HG02610 (cell line): ENCODE results near the gene MPG.
"Not testable (repeated sequence)": the region's sequence is repeated elsewhere in the genome, so short reads cannot be mapped to it uniquely, and the experiment has no call there.

ENCODE experiments used
- ATAC-seq: cut with Tn5 transposase; IDR thresholded peaks from one replicate; pipeline ENCODE4 v1.9.1; 2021; ENCODE audit warnings: mild to moderate bottlenecking, moderate library complexity; ENCODE audit not compliant: unreplicated experiment

MPG gene

DNA sequence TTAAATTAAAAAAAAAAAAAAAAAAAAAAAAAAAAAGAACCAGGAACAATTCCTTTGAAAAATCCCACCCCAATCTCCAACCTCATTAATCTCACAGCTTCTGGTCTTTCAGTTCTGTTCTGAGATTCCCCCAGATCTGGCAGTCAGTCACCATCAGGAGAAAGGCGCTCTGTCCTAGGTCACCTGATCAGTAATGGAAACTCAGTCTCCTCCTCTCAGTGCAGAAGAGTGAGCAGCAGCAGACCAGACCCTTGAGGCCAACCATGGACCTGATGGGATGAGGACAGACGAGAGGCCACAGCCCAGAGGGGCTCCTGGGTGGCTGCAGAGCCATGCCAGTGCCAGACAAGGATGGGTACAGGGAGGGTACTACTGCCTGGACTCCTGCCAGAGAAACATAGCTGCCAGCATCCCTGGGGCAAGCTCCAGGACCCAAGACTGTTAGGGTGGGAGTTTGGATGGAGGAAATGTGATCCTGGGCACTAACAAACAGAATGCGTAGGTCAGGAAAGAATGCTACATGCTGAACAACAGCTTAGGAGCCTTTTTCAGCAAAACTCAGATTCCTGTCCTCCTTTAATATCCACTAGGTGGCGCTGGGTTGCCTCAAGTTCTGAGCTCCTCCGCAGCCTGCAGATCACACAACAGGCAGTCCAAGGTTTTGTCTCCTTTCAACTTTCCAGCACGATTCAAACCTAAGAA lies 28.7 kb downstream of the MPG start:
- ATAC-seq: no peak

GRCh38 chr16:112153-112840 lies 34.3 kb downstream of the MPG start:
- no peak for ATAC-seq

DNA sequence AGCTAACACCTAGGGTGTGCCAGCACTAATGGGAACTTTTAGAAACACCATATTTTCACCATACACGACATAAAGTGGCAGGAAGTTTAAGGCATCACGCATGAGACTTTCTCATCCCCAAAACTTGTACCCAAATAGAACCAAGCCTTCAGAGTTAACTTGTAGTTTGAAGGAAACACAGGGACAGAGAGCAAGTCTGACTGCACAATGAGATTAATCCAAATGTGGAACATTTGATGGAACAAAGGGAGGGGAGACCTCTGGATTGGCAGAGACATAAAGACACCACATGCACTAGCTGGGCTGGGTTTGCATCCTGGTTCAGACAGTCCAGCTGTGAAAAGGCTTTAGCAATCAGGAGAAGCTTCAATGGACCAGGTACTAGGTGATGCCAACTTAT lies 36.3 kb downstream of the MPG start:
- ATAC-seq: no peak

DNA sequence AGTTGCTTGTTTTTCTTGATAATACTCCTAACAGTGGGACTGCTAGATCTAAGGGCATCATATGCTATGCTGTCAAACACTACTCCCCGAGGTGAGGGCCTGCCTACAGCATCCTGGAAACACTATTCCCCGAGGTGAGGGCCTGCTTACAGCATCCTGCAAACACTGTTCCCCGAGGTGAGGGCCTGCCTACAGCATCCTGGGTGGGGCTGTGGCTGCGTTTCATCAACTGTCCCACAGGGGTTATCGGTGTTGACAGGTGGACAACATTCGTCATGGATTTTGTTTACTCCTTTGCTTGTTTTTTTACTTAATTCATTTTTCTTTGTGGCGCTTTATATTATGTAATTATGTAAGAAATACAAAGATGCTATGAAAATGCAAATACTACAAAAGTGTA lies 38.0 kb downstream of the MPG start:
- no peak for ATAC-seq

- ATAC-seq: no peak
Observed at GRCh38 chr16:117379-118365, 39.6 kb downstream of the MPG start.

GRCh38 chr16:118857-119256 lies 40.8 kb downstream of the MPG start:
- no peak for ATAC-seq

DNA sequence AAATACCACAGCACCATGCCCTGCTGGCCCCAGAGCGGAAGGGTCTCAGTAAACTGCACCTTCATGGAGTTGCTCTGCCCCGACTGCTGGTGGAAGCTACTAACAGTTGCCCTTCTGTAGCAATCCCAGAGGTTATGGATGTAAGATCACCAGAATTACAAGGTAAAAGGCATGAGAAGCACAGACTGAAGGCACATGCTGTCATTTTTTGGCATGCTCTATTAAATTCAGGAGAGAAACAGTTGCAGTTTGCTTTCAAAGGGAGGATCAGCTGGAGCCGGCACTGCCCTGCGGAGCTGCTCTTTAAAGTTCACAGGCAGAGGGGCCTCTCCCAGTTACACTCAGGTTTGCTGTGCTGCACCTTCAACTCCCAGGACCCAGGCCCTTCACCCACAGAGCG lies 41.3 kb downstream of the MPG start:
- ATAC-seq: no peak

DNA sequence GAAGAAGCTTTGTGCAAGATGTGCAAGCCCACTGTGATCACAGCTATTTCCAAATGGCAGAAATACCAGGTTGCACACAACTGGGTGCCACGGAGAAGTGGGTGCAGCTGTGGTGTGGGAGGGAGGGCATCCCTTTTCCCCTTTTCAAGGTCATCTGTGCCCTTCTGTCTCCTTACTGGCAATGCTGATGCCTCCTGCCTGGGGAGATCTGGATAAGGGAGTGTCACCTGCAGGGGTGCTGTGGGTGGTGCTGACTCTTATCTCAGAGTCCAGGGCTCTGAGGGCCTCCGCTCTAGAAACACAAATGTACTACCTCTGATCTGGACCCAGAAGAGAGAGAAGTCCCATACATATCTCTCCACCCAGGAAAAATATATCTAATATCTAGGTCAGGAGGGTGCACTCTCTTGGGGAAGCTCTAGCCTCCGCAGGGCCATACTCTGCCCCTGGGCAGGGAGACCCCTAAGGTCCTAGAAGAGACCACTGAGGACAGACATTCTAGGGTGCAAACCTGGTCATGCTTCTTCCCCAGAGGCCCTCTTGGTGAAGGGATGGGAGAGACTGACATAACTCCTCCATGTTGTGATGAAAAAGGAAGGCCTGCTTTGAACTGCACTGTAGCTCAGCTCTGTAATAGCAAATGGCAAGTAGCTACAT lies 41.9 kb downstream of the MPG start:
- ATAC-seq: no peak

DNA sequence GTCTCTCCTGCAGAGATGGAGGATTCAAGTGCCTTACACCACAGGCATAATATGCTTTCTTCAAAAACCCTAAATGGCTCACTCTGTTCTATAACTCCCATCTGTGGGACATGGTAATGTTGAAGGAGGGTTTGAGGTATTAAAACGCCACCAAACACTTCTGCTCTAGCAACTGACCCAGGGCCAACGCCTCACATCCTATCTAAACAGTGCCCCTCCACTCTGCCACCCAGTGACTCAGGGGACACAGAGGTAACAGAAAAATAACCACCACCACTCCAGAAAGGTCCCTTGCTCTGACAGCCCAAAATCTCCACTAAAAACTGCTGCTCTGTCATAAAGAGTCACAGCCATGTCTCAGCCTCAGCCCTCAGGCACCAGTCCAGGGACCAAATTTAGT lies 42.7 kb downstream of the MPG start:
- ATAC-seq: no peak

DNA sequence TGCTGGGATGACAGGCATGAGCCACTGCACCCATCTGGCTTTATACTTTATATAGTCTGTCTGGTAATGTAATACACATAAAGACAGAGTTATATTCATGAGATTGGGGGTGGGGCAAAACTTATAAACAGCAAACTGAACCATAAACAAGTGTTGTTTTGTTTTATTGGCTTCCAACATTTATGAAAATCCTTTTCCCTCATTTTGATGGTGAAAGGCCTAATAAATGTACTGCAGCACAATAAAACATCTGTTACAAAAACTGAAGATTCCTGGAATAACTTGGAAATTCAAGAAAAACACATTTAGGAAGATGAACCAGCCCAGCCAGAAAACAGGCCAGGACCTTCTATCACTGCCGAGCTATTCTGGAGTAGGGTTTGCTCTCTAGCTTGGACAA lies 44.3 kb downstream of the MPG start:
- ATAC-seq: no peak

GRCh38 chr16:123558-124350 lies 45.7 kb downstream of the MPG start:
- not testable (repeated sequence) for ATAC-seq

DNA sequence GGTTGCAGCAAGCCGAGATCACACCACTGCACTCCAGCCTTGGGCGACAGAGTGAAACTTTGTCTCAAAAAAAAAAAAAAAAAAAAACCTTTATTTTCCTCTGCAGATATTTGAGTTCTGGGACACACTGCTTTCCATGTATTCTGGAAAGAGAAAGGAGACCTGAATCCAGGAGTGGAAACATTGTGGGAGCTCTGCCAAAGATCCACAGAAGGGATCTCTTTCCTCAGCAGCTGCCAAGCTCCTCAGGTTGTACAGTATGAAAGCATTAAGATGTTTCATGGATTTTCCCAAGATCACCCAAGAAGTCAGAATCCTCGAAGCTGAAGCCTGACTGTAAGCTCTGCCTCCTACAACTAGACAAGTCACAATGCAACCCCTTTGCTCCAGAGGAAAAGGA lies 47.0 kb downstream of the MPG start:
- ATAC-seq: no peak

DNA sequence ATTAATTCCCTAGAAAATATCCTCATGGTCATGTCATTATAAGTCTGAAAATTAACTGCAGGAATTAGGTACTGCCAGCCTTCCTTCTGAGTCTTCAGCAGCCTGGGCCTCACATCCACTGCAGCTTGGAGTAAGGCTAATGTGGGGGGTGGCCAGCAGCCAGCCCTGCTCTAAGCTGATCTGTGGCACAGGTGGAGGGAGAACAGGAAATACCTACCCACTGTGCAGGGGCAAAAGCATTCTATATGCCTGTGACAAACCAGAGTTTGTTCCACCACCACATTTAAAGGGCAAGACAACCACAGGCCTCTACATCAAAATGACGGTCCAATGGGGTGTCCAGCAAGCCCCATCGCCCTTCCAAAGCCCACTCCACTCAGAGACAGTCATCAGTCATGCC lies 51.0 kb downstream of the MPG start:
- no peak for ATAC-seq

DNA sequence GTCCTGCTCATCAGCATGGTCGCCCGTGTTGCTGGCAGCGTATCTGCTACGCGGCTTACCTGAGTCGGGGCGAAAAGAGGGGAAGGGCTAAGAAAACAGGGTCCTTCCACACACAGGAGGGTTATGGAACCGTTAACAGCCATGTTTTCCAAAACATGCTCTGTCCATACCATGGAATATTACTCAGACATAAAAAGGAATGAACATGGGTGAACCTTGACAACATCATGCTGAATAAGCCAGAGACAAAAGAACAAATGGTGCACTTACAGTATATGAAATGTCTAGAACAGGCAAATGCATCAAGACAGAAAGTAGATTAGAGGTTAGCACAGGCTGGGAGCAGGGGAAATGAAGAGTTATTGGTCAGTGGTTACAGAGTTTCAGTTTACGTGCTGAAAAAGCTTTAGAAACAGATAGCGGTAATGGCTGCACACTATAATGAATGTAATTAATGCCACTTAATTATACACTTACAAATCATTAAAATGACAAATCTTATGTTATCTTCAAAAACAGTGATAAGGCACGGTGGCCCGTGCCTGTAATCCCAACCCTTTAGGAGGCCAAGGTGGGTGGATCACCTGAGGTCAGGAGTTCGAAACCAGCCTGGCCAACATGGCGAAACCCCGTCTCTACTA lies 52.6 kb downstream of the MPG start:
- ATAC-seq: no peak

GRCh38 chr16:132120-132519 lies 54.1 kb downstream of the MPG start:
- ATAC-seq: no peak

DNA sequence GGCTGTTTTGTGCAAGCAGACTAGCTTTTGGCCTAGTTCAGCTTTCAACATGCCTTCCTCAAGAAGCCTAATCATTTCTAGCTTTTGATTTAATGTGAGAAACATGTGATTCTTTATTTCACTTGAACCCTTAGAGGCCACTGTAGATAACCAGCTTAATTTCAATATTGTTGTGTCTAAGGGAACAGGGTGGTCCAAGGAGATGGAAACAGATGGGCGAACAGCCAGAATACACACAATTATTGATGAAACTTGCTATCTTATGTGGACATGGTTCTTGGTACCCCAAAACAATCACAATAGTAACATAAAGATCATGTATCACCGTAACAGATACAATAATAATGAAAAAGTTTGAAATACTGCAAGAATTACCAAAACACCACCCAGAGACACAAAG lies 55.7 kb downstream of the MPG start:
- ATAC-seq: no peak
